HepG2 (cell line): ENCODE measurements around the gene MAP2K2. TPM values are rescaled to one million over a fixed set of nuclear protein-coding genes. Genes with fewer than 3 reads are reported as not detected.

ENCODE experiments used
- CEBPG ChIP-seq: IDR thresholded peaks from 2 replicates; pipeline ENCODE4 v1.6.1; 2016
- CENPBD1 ChIP-seq: sonication (generic); formaldehyde crosslinking; IDR thresholded peaks from 2 replicates; pipeline ENCODE4 v1.8.0; 2022; ENCODE audit warnings: missing genetic modification reagents, low read depth, mild to moderate bottlenecking, borderline replicate concordance
- DNMT3B ChIP-seq: conservative IDR thresholded peaks from 2 replicates; pipeline ENCODE4 v1.6.1; 2016; ENCODE audit warnings: missing biosample characterization, control low read depth
- ELF1 ChIP-seq: sonication (generic); formaldehyde crosslinking; IDR thresholded peaks from 2 replicates; pipeline ENCODE4 v1.4.0; 2020; ENCODE audit warnings: missing genetic modification reagents
- GTF2F1 ChIP-seq: fragments of 150-350 bp; IDR thresholded peaks from 2 replicates; pipeline ENCODE4 v1.6.1; 2014; ENCODE audit warnings: low read length
- HES4 ChIP-seq: sonication (generic); formaldehyde crosslinking; IDR thresholded peaks from 2 replicates; pipeline ENCODE4 v1.9.0; 2021; ENCODE audit warnings: mild to moderate bottlenecking, missing genetic modification reagents, borderline replicate concordance
- KLF12 ChIP-seq: sonication (generic); formaldehyde crosslinking; IDR thresholded peaks from 2 replicates; pipeline ENCODE4 v1.4.0; 2020; ENCODE audit warnings: missing genetic modification reagents, borderline replicate concordance
- MBNL3 ChIP-seq: fragments of 250-450 bp; sonication (Bioruptor Pico); conservative IDR thresholded peaks from 2 replicates; pipeline ENCODE4 v1.8.0; 2022; ENCODE audit warnings: mild to moderate bottlenecking, inconsistent platforms
- NFE2L1 ChIP-seq: sonication (generic); formaldehyde crosslinking; IDR thresholded peaks from 2 replicates; pipeline ENCODE4 v1.4.0; 2020; ENCODE audit warnings: missing genetic modification reagents, mild to moderate bottlenecking, borderline replicate concordance
- REXO4 ChIP-seq: sonication (generic); formaldehyde crosslinking; IDR thresholded peaks from 2 replicates; pipeline ENCODE4 v1.8.0; 2022; ENCODE audit warnings: missing genetic modification reagents, mild to moderate bottlenecking, borderline replicate concordance
- RXRB ChIP-seq: IDR thresholded peaks from 2 replicates; pipeline ENCODE4 v1.6.1; 2016; ENCODE audit warnings: borderline replicate concordance, missing genetic modification reagents, missing compliant biosample characterization
- YEATS4 ChIP-seq: sonication (generic); formaldehyde crosslinking; IDR thresholded peaks from 2 replicates; pipeline ENCODE4 v1.4.0; 2020; ENCODE audit warnings: missing genetic modification reagents, borderline replicate concordance
- ZBTB34 ChIP-seq: sonication (generic); formaldehyde crosslinking; IDR thresholded peaks from 2 replicates; pipeline ENCODE4 v1.8.0; 2022; ENCODE audit warnings: mild to moderate bottlenecking, missing genetic modification reagents
- ZNF143 ChIP-seq: sonication (generic); formaldehyde crosslinking; IDR thresholded peaks from 2 replicates; pipeline ENCODE4 v1.4.0; 2020; ENCODE audit warnings: missing genetic modification reagents
- ZNF160 ChIP-seq: sonication (generic); formaldehyde crosslinking; IDR thresholded peaks from 2 replicates; pipeline ENCODE4 v1.8.0; 2022; ENCODE audit warnings: mild to moderate bottlenecking, inconsistent platforms, missing genetic modification reagents
- ZNF333 ChIP-seq: sonication (generic); formaldehyde crosslinking; IDR thresholded peaks from 2 replicates; pipeline ENCODE4 v1.4.0; 2020; ENCODE audit warnings: mild to moderate bottlenecking, missing genetic modification reagents, borderline replicate concordance
- ZNF496 ChIP-seq: sonication (generic); formaldehyde crosslinking; IDR thresholded peaks from 2 replicates; pipeline ENCODE4 v1.8.1; 2023; ENCODE audit warnings: mild to moderate bottlenecking, moderate library complexity, missing genetic modification reagents; ENCODE audit not compliant: insufficient replicate concordance
- ZNF513 ChIP-seq: sonication (generic); formaldehyde crosslinking; conservative IDR thresholded peaks from 2 replicates; pipeline ENCODE4 v1.5.0; 2020; ENCODE audit warnings: missing genetic modification reagents
- ZNF576 ChIP-seq: sonication (generic); formaldehyde crosslinking; IDR thresholded peaks from 2 replicates; pipeline ENCODE4 v1.4.0; 2020; ENCODE audit warnings: mild to moderate bottlenecking, missing genetic modification reagents
- ZNF598 ChIP-seq: sonication (generic); formaldehyde crosslinking; IDR thresholded peaks from 2 replicates; pipeline ENCODE4 v1.5.1; 2020; ENCODE audit warnings: mild to moderate bottlenecking, missing genetic modification reagents, borderline replicate concordance
- ZNF644 ChIP-seq: IDR thresholded peaks from 2 replicates; pipeline ENCODE4 v1.6.1; 2016; ENCODE audit warnings: low read depth
- ZNF660 ChIP-seq: sonication (generic); formaldehyde crosslinking; IDR thresholded peaks from 2 replicates; pipeline ENCODE4 v1.5.1; 2020; ENCODE audit warnings: mild to moderate bottlenecking, low read depth, missing genetic modification reagents, borderline replicate concordance
- ZNF850 ChIP-seq: sonication (generic); formaldehyde crosslinking; conservative IDR thresholded peaks from 2 replicates; pipeline ENCODE4 v1.9.0; 2021; ENCODE audit warnings: mild to moderate bottlenecking, missing genetic modification reagents
- polyA plus RNA-seq, 8 experiments: library from polyadenylated mRNA; depleted of rRNA in 3 of 8; stranded (reverse) in 7 of 8; unstranded in 1 of 8; fragments of >200 nt; fragmentation: Illumina TruSeq in 4 of 8; extraction: Trizol in 4 of 8; gene quantifications; 2 replicates each; pipeline versions ENCODE4 v1.2.1 to v1.2.3, GENCODE V29; 2011 to 2016; ENCODE audit warnings: low read depth in 4 of 8, missing spikeins in 1 of 8, mixed read lengths in 1 of 8; ENCODE audit not compliant: insufficient read depth in 1 of 8
- total RNA-seq, 5 experiments: library from RNA; depleted of rRNA; stranded (reverse); fragments of >200 nt; fragmentation: Illumina TruSeq; extraction: Trizol; gene quantifications; 2 replicates each; pipeline ENCODE4 v1.2.3, GENCODE V29; 2016; ENCODE audit warnings: low read depth in 1 of 5

Gene MAP2K2
- total and polyA plus RNA-seq, 2 of the 13 experiments (the other 11 are each of a cell fraction or from before 2014, with no cell fraction given) = 70.3 to 80.9 TPM

GRCh38 chr19:4052114-4052992, 71.6 kb downstream of the MAP2K2 start (continued):
- TF ChIP-seq ZNF160 = no peak; the same call in 1 of the 2 replicates
- TF ChIP-seq RXRB (CRISPR knock-in tag) = peak; percentile 96
- no peak for TF ChIP-seq ELF1
- TF ChIP-seq HES4 (CRISPR knock-in tag) = no peak; the same call in 1 of the 2 replicates
- TF ChIP-seq KLF12 (CRISPR knock-in tag) = peak; percentile 78; the same call in 1 of the 2 replicates
- peak; percentile 88 for TF ChIP-seq ZBTB34 (CRISPR knock-in tag)
- TF ChIP-seq DNMT3B = peak; percentile 56; the same call in 1 of the 2 replicates
- TF ChIP-seq CENPBD1 (CRISPR knock-in tag) = no peak
- no peak for TF ChIP-seq NFE2L1 (CRISPR knock-in tag)
- TF ChIP-seq ZNF644 (CRISPR knock-in tag) = no peak
- TF ChIP-seq YEATS4 = peak; percentile 85
- TF ChIP-seq ZNF333 = no peak
- no peak for TF ChIP-seq ZNF598
- no peak for TF ChIP-seq ZNF576 (CRISPR knock-in tag)
- TF ChIP-seq REXO4 (CRISPR knock-in tag) = no peak
- TF ChIP-seq GTF2F1 = no peak
- TF ChIP-seq ZNF660 = no peak
- TF ChIP-seq ZNF850 = peak; percentile 78; the same call in 1 of the 2 replicates
- no peak; the same call in 1 of the 2 replicates for TF ChIP-seq ZNF513 (CRISPR knock-in tag)
- no peak for TF ChIP-seq ZNF496 (CRISPR knock-in tag)
- TF ChIP-seq ZNF143 (CRISPR knock-in tag) = peak; percentile 41
- no peak for TF ChIP-seq MBNL3 (CRISPR knock-in tag)
- TF ChIP-seq CEBPG (CRISPR knock-in tag) = peak; percentile 64
